ENCODE measurements around the gene SLC38A5. TPM values are rescaled to one million over a fixed set of nuclear protein-coding genes. Genes with fewer than 3 reads are reported as not detected.

SLC38A5 gene
- total and polyA plus RNA-seq, 2 experiments from 2014 or later, result not detected

DNA sequence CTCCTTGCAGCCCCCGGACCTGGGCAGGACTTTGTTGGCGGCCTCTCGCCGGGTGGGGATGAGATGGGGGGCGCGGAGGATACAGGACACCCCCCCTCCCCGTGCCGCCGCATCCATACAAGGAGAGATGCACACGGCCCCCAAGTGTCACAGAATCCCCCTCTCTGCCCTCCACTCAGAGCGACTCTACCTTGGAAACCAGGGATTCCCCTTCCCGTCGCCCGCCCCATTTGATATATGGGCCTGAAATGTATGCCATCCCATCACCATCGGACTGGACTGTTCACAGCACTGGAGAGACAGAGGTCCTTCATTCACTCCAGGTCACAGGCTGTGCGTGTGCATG, 39.2 kb upstream of the SLC38A5 start:
- TF ChIP-seq, protein P1, sequence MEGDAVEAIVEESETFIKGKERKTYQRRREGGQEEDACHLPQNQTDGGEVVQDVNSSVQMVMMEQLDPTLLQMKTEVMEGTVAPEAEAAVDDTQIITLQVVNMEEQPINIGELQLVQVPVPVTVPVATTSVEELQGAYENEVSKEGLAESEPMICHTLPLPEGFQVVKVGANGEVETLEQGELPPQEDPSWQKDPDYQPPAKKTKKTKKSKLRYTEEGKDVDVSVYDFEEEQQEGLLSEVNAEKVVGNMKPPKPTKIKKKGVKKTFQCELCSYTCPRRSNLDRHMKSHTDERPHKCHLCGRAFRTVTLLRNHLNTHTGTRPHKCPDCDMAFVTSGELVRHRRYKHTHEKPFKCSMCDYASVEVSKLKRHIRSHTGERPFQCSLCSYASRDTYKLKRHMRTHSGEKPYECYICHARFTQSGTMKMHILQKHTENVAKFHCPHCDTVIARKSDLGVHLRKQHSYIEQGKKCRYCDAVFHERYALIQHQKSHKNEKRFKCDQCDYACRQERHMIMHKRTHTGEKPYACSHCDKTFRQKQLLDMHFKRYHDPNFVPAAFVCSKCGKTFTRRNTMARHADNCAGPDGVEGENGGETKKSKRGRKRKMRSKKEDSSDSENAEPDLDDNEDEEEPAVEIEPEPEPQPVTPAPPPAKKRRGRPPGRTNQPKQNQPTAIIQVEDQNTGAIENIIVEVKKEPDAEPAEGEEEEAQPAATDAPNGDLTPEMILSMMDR (IDR thresholded peaks at IDR 0.05; ENCODE audit: low read depth, low read length), result no peak
- Histone ChIP-seq H3K36me3 (no peaks in the 10 kb centered on the region), H3K9me3 (ENCODE audit: low read depth) (no peaks in the 10 kb centered on the region), H3K4me3 (peak overlapping the region; percentile 84), H3K4me1 (ENCODE audit: low read depth) (no peaks in the 10 kb centered on the region), H3K27ac (no peak overlapping the region), H3K27me3 (no peaks in the 10 kb centered on the region)
- no peak for DNase-seq (ENCODE audit: low read depth in 1 of 2, low spot score in 1 of 2)

DNA sequence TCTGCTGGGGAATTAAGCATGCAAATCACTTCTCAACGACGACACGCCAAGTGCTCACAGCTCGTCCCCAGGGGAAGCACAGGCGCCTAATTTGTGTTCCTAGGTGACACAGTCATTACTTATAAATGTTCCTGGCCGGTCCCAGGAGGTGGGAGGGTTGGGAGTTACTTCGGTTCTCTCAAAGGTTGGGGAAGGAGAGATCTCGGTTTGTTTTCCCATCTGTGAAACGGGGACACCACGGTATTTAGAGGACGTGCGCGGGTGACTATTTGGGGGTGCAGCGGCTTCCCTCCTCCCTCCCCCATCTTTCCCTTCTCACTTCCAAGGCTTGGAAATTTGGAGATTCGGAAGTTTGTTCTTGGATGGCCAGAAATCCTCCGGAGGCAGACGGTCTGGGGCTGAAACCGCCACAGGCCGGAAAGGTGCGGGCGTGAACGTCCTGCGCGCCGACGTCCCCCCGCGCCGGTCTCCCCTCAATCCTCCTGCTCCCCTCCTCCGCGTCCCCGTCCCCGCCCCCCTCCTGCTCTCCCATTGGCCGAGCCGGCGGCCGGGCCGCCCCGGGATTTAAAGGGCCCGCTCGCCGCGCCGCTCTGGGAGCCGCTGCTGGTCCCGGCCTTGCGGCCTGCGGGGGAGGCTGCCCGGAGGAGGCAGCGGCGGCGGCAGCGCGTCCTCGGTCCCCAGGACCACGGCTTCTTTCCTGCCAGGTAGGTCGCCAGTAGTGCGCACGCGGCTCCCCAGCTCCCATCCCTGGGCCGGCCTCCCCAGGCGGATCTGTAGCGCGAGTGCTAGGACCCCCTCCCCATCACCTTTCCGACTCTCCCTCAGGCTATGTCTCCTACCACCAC, 38.6 kb upstream of the SLC38A5 start, which contains the start of gene PORCN:
TSS of gene PORCN (plus strand) at position 593 of the 845 bp plus-strand sequence. CDS start 829 bp downstream, outside the sequence.
- peak; percentile 74 to 78 for DNase-seq (ENCODE audit: low read depth in 1 of 2, low spot score in 1 of 2)
- Histone ChIP-seq H3K4me3 (peak within 1 kb of the TSS; percentile 84), H3K4me1 (ENCODE audit: low read depth) (no peaks in the 10 kb centered on the region), H3K27ac (no peak within 1 kb of the TSS), H3K9me3 (ENCODE audit: low read depth) (no peaks in the 10 kb centered on the region), H3K36me3 (no peaks in the 10 kb centered on the region), H3K27me3 (no peaks in the 10 kb centered on the region)
- TF ChIP-seq, protein P1 (IDR thresholded peaks at IDR 0.05; ENCODE audit: low read depth, low read length), result no peak

DNA sequence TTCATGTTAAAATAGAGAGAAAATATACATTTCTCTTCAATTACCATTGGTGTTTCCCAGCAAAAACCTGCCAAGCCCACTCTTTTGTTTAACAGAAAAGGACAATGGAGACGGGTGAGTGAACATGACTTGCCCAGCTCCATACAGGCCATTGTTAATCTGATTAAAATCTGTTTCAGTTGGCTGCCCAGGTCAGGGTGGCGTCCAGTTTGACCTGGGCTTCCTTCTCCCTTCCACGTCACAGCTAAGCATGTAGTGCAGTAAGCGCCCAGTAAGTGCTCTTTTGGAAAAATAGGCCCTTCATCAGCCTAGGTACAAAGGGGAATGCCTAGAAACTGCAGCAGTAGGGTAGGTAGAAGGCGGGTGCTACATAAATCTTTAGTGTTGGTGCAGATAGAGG, 37.2 kb upstream of the SLC38A5 start:
- TF ChIP-seq, protein P1 (IDR thresholded peaks at IDR 0.05; ENCODE audit: low read depth, low read length), result no peak
- no peaks in the 10 kb centered on the region for H3K27me3 ChIP-seq
- DNase-seq (ENCODE audit: low read depth in 1 of 2, low spot score in 1 of 2), result no peak
- no peak overlapping the region for H3K4me3 ChIP-seq
- no peaks in the 10 kb centered on the region for H3K36me3 ChIP-seq
- H3K4me1 ChIP-seq (ENCODE audit: low read depth), result no peaks in the 10 kb centered on the region
- H3K9me3 ChIP-seq (ENCODE audit: low read depth), result no peaks in the 10 kb centered on the region
- H3K27ac ChIP-seq, result no peak overlapping the region

DNA sequence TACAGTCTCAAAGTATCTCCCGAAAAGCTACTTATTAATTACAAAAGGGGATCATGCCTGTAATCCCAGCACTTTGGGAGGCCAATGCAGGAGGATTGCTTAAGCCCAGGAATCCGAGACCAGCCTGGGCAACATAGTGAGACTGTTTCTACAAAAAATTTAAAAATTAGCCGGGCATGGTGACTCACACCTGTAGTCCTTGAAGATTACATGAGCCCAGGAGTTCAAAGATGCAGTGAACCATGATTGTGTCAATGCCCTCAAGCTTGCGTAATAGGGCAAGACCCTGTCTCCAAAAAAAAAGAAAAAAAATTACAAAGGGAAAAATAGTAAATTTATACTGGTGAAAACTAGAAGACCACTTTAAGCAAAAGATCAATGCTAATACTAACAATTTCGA, 35.4 kb upstream of the SLC38A5 start:
- H3K9me3 ChIP-seq (ENCODE audit: low read depth), result no peaks in the 10 kb centered on the region
- no peak overlapping the region for H3K4me3 ChIP-seq
- H3K27ac ChIP-seq, result no peak overlapping the region
- DNase-seq (ENCODE audit: low read depth in 1 of 2, low spot score in 1 of 2), result no peak
- H3K27me3 ChIP-seq, result no peaks in the 10 kb centered on the region
- TF ChIP-seq, protein P1 (IDR thresholded peaks at IDR 0.05; ENCODE audit: low read depth, low read length), result no peak
- H3K36me3 ChIP-seq, result no peaks in the 10 kb centered on the region
- no peaks in the 10 kb centered on the region for H3K4me1 ChIP-seq (ENCODE audit: low read depth)

DNA sequence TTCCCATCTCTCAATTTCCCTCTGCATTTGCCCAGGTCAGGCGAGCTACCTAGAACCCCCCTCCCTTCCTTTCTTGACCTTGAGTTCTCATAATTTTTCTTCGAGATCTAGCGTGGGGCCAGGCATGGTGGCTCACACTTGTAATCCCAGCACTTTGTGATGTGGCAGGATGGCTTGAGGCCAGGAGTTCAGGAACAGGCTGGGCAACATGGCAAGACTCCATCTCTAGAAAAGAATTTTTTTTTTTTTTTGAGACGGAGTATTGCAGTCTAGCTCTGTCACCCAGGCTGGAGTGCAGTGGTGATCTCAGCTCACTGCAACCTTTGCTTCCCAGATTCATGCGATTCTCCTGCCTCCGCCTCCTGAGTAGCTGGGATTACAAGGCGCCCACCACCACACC, 34.2 kb upstream of the SLC38A5 start:
- TF ChIP-seq, protein P1 (IDR thresholded peaks at IDR 0.05; ENCODE audit: low read depth, low read length), result no peak
- Histone ChIP-seq H3K4me3 (no peak overlapping the region), H3K36me3 (no peaks in the 10 kb centered on the region), H3K9me3 (ENCODE audit: low read depth) (no peaks in the 10 kb centered on the region), H3K4me1 (ENCODE audit: low read depth) (no peaks in the 10 kb centered on the region), H3K27me3 (no peaks in the 10 kb centered on the region), H3K27ac (no peak overlapping the region)
- DNase-seq (ENCODE audit: low read depth in 1 of 2, low spot score in 1 of 2), result no peak

Measured in cardiac muscle cell (in vitro differentiated cells and primary cell).